Measurements from ENCODE around the gene BEST1.

Gene BEST1

GRCh38 chr11:61964666-61965271, 14.6 kb downstream of the BEST1 start:
- DNase-seq: peak; percentile 41

- DNase-seq: no peak
These were observed 16.6 kb downstream of the BEST1 start for GRCh38 chr11:61966734-61967115.

- peak; percentile 92 for DNase-seq
These were observed 17.2 kb downstream of the BEST1 start, which contains the start of gene FTH1 for GRCh38 chr11:61967116-61967923. Gene FTH1, minus strand, starts transcription at chr11:61967634. Its CDS starts 209 bp downstream, at chr11:61967425.

- DNase-seq: peak; percentile 56
These were observed 18.0 kb downstream of the BEST1 start for GRCh38 chr11:61967924-61968757.

GRCh38 chr11:61968758-61969390, 18.7 kb downstream of the BEST1 start:
- DNase-seq: no peak

GRCh38 chr11:61969391-61969758, 19.2 kb downstream of the BEST1 start:
- DNase-seq: no peak

GRCh38 chr11:61969838-61970662, 19.9 kb downstream of the BEST1 start:
- DNase-seq: no peak

- DNase-seq: peak; percentile 33
These were observed 21.3 kb downstream of the BEST1 start for GRCh38 chr11:61971248-61972111.

GRCh38 chr11:61972112-61972671, 22.0 kb downstream of the BEST1 start:
- DNase-seq: no peak

GRCh38 chr11:61972672-61973475, 22.7 kb downstream of the BEST1 start:
- DNase-seq: no peak

- DNase-seq: no peak
These were observed 23.5 kb downstream of the BEST1 start for GRCh38 chr11:61973476-61974162.

GRCh38 chr11:61974766-61975631, 24.8 kb downstream of the BEST1 start:
- no peak for DNase-seq

- DNase-seq: peak; percentile 5
These were observed 25.7 kb downstream of the BEST1 start for GRCh38 chr11:61975638-61976419.

- DNase-seq: peak; percentile 4
These were observed 26.3 kb downstream of the BEST1 start for GRCh38 chr11:61976420-61976800.

- DNase-seq: peak; percentile 13
These were observed 26.8 kb downstream of the BEST1 start for GRCh38 chr11:61976813-61977475.
